Ovary (tissue), 3 donors: ENCODE data around the gene MAP2K1.
"Not testable (repeated sequence)": the region's sequence is repeated elsewhere in the genome, so short reads cannot be mapped to it uniquely, and the experiment has no call there.

Source experiments
- EP300 ChIP-seq: sonication (generic); formaldehyde crosslinking; IDR thresholded peaks from one replicate; pipeline ENCODE4 v1.6.1; 2017; ENCODE audit warnings: antibody characterized with exemption
- POLR2A ChIP-seq: fragments of 450-650 bp; IDR thresholded peaks from one replicate; pipeline ENCODE4 v1.6.1; 2017; ENCODE audit warnings: antibody characterized with exemption, mild to moderate bottlenecking, moderate library complexity
- TF ChIP-seq, protein P1 (sequence below), 3 donors: fragments of 450-650 bp in 2 of 3; fragments of 200-600 bp in 1 of 3; IDR thresholded peaks; one replicate each; pipeline versions ENCODE4 v1.5.1 to v1.8.0; 2016 to 2022; ENCODE audit warnings: antibody characterized with exemption in 3 of 3, mild to moderate bottlenecking in 1 of 3
- donor health status: DM: no; HTN: no; CAD: no.

DNA sequence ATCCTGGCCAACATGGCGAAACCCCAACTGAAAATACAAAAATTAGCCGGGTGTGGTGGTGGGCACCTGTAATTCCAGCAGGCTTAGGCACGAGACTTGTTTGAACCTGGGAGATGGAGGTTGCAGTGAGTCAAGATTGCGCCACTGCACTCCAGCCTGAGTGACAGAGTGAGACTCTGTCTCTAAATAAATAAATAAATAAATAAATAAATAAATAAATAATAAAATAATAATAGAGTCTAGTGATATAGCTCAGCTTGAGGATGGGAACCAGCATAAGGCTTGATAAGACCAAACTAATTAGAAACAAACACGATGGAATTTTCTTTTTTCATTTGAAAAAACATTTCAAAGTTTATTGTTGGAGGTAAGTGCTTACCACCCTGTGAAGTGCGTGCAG, 74.6 kb downstream of the MAP2K1 start:
- TF ChIP-seq, protein P1, sequence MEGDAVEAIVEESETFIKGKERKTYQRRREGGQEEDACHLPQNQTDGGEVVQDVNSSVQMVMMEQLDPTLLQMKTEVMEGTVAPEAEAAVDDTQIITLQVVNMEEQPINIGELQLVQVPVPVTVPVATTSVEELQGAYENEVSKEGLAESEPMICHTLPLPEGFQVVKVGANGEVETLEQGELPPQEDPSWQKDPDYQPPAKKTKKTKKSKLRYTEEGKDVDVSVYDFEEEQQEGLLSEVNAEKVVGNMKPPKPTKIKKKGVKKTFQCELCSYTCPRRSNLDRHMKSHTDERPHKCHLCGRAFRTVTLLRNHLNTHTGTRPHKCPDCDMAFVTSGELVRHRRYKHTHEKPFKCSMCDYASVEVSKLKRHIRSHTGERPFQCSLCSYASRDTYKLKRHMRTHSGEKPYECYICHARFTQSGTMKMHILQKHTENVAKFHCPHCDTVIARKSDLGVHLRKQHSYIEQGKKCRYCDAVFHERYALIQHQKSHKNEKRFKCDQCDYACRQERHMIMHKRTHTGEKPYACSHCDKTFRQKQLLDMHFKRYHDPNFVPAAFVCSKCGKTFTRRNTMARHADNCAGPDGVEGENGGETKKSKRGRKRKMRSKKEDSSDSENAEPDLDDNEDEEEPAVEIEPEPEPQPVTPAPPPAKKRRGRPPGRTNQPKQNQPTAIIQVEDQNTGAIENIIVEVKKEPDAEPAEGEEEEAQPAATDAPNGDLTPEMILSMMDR (IDR thresholded peaks at IDR 0.05), result not testable (repeated sequence)
- TF ChIP-seq POLR2A, EP300: not testable (repeated sequence)
